OCI-LY3 (cell line): Measurements from ENCODE around the gene APBB2.
"Not testable (repeated sequence)": the region's sequence is repeated elsewhere in the genome, so short reads cannot be mapped to it uniquely, and the experiment has no call there.

Experiments used
- H2AFZ ChIP-seq: fragments of 200-600, 300-600 bp; shearing (Covaris generic); 2 replicates; pipeline ENCODE4 v1.6.0; 2014; ENCODE audit warnings: antibody characterized with exemption, low read depth, low read length
- H3K27ac ChIP-seq: fragments of 200-600, 300-600 bp; sonication (generic); 2 replicates; pipeline ENCODE4 v1.5.1; 2014; ENCODE audit warnings: mild to moderate bottlenecking, low read length, moderate library complexity, mixed read lengths
- H3K27me3 ChIP-seq: fragments of 200-600, 300-600 bp; sonication (generic); 2 replicates; pipeline ENCODE4 v1.6.1; 2014; ENCODE audit warnings: low read depth, low read length, mixed read lengths
- H3K36me3 ChIP-seq: fragments of 200-600, 300-600 bp; sonication (generic); replicated peaks from 2 replicates; pipeline ENCODE3; 2014; ENCODE audit warnings: low read depth, low read length, mixed read lengths
- H3K4me1 ChIP-seq: fragments of 300-600, 200-600 bp; sonication (generic); 2 replicates; pipeline ENCODE4 v1.6.1; 2014; ENCODE audit warnings: low read length, mixed read lengths
- H3K4me2 ChIP-seq: fragments of 200-600, 300-600 bp; sonication (generic); 2 replicates; pipeline ENCODE4 v1.6.1; 2014; ENCODE audit warnings: low read length, mixed read lengths
- H3K4me3 ChIP-seq: fragments of 300-600, 200-600 bp; sonication (generic); 2 replicates; pipeline ENCODE4 v1.5.1; 2014; ENCODE audit warnings: antibody characterized with exemption, mild to moderate bottlenecking, low read length, moderate library complexity
- H3K79me2 ChIP-seq: fragments of 300-600, 200-600 bp; shearing (Covaris generic); 2 replicates; pipeline ENCODE4 v1.6.1; 2014; ENCODE audit warnings: mild to moderate bottlenecking, low read length, mixed read lengths
- H3K9ac ChIP-seq: fragments of 300-600, 200-600 bp; shearing (Covaris generic); 2 replicates; pipeline ENCODE4 v1.6.0; 2014; ENCODE audit warnings: mild to moderate bottlenecking, low read length, moderate library complexity
- H3K9me3 ChIP-seq: fragments of 200-600, 300-600 bp; shearing (Covaris generic); 2 replicates; pipeline ENCODE4 v1.6.1; 2014; ENCODE audit warnings: low read length, mixed read lengths; ENCODE audit not compliant: insufficient read depth
- H4K20me1 ChIP-seq: fragments of 200-600, 300-600 bp; sonication (generic); 2 replicates; pipeline ENCODE4 v1.6.1; 2016; ENCODE audit warnings: low read length, mixed read lengths; ENCODE audit not compliant: insufficient read depth
- EZH2phosphoT487 ChIP-seq: fragments of 200-600 bp; shearing (Covaris generic); IDR thresholded peaks from 2 replicates; pipeline ENCODE4 v1.6.1; 2018; ENCODE audit warnings: antibody characterized with exemption, mixed run types, low read depth
- TF ChIP-seq, protein P1 (sequence below): fragments of 200-600, 300-600 bp; sonication (generic); IDR thresholded peaks from 2 replicates; pipeline ENCODE4 v1.5.1; 2014; ENCODE audit warnings: antibody characterized with exemption, low read length, low read depth

Gene APBB2

GRCh38 chr4:41064953-41065352 lies 149.4 kb downstream of the APBB2 start:
- Histone ChIP-seq H3K36me3 (no peaks in the 10 kb centered on the region), H3K79me2 (no peaks in the 10 kb centered on the region), H2AFZ (no peak overlapping the region), H3K27me3 (no peaks in the 10 kb centered on the region), H3K4me3 (no peak overlapping the region), H3K9me3 (no peaks in the 10 kb centered on the region), H3K4me1 (no peaks in the 10 kb centered on the region), H3K4me2 (no peak overlapping the region), H3K27ac (no peak overlapping the region), H4K20me1 (no peaks in the 10 kb centered on the region), H3K9ac (no peak overlapping the region)
- TF ChIP-seq EZH2phosphoT487, result no peak
- TF ChIP-seq, protein P1, sequence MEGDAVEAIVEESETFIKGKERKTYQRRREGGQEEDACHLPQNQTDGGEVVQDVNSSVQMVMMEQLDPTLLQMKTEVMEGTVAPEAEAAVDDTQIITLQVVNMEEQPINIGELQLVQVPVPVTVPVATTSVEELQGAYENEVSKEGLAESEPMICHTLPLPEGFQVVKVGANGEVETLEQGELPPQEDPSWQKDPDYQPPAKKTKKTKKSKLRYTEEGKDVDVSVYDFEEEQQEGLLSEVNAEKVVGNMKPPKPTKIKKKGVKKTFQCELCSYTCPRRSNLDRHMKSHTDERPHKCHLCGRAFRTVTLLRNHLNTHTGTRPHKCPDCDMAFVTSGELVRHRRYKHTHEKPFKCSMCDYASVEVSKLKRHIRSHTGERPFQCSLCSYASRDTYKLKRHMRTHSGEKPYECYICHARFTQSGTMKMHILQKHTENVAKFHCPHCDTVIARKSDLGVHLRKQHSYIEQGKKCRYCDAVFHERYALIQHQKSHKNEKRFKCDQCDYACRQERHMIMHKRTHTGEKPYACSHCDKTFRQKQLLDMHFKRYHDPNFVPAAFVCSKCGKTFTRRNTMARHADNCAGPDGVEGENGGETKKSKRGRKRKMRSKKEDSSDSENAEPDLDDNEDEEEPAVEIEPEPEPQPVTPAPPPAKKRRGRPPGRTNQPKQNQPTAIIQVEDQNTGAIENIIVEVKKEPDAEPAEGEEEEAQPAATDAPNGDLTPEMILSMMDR, result no peak

GRCh38 chr4:41061482-41062185 lies 152.7 kb downstream of the APBB2 start:
- H3K4me3 ChIP-seq, result no peak overlapping the region
- no peak overlapping the region for H3K9ac ChIP-seq
- no peaks in the 10 kb centered on the region for H3K4me1 ChIP-seq
- no peaks in the 10 kb centered on the region for H3K36me3 ChIP-seq
- TF ChIP-seq EZH2phosphoT487, result no peak
- TF ChIP-seq, protein P1, result no peak
- no peak overlapping the region for H2AFZ ChIP-seq
- no peaks in the 10 kb centered on the region for H4K20me1 ChIP-seq
- no peaks in the 10 kb centered on the region for H3K9me3 ChIP-seq
- H3K27ac ChIP-seq, result no peak overlapping the region
- no peak overlapping the region for H3K4me2 ChIP-seq
- H3K27me3 ChIP-seq, result no peaks in the 10 kb centered on the region
- no peaks in the 10 kb centered on the region for H3K79me2 ChIP-seq

DNA sequence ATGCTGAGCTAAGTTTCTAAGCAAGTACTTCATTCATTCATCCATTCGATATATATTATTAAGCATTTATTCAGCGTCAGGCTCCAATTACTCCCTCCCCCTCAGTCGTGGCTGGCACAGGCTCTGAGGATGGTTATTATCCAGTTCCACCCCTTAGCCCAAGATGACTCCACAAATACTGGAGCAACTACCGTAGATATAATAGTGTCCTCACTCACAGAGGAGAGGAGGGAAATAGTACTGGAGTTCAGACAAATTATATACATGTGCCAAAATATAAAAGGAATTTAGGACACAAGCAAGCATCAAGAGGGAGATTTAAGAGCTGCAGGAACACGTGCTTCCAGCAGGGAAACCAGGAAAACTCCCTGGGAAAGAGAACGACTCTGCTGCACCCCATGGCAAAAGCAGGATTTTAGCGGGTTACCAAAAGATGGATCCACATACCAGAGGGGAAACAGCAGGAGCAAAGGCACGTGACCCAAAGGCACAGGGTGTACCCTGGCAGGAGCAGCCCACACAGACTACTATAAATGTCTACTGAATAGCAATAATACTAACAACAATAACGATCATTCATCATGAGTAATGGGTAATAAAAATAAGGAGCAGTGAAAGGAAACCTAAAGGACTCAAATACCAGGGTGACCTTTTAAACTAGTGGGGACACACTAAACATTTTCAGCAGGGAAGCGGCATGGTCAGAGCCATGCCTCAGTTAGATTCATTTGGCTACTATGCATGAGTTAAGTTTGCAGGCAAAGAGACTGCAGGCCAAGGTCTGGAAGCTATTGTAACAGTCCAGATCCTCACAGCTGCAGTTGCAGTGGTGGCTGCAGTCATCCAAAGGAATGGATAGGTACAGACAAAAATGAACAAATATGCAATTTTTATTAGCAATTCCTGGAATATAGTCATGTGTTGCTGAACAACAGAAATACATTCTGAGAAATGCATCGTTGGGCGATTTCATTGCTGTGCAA lies 153.7 kb downstream of the APBB2 start:
- Histone ChIP-seq H4K20me1 (no peaks in the 10 kb centered on the region), H3K36me3 (no peaks in the 10 kb centered on the region), H2AFZ (no peak overlapping the region), H3K27ac (no peak overlapping the region), H3K4me2 (no peak overlapping the region), H3K9ac (no peak overlapping the region), H3K4me3 (no peak overlapping the region), H3K27me3 (no peaks in the 10 kb centered on the region), H3K9me3 (no peaks in the 10 kb centered on the region), H3K79me2 (no peaks in the 10 kb centered on the region), H3K4me1 (no peaks in the 10 kb centered on the region)
- TF ChIP-seq, protein P1, result no peak

- H3K4me3 ChIP-seq, H3K27ac ChIP-seq, H3K4me2 ChIP-seq, H3K9me3 ChIP-seq, H3K27me3 ChIP-seq, H3K36me3 ChIP-seq, H4K20me1 ChIP-seq, H2AFZ ChIP-seq, H3K79me2 ChIP-seq, H3K4me1 ChIP-seq, H3K9ac ChIP-seq: not testable (repeated sequence)
These were observed 154.9 kb downstream of the APBB2 start for GRCh38 chr4:41059411-41059810.
